Measurements from ENCODE around the gene DCC. TPM values are rescaled to one million over a fixed set of nuclear protein-coding genes. Genes with fewer than 3 reads are reported as not detected.

The DCC gene
- polyA plus RNA-seq, 1 experiment: 0.67 TPM

DNA sequence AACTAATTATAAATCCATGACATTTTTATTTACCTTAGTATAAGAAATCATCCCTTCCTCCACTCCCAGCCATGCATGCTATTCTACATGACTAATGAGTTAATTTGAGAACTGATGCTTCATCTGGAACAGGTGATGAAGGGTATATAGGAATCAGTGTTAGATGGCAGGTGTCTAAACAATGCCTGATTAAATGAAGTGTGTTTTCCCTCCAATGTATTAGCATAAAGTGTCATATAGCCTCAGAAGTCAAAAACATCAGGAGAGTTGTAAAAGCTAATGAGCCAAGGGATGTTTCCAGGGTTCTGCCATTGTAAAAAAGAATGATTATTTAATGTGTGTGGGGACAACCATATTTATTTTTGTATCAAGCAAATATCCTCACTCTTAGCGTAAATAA, 913.8 kb downstream of the DCC start:
- ChIA-PET CTCF (no interaction called here), POLR2A (no interaction called here)
- no peak for DNase-seq (ENCODE audit: low read depth, low spot score)
- TF ChIP-seq, protein P1, sequence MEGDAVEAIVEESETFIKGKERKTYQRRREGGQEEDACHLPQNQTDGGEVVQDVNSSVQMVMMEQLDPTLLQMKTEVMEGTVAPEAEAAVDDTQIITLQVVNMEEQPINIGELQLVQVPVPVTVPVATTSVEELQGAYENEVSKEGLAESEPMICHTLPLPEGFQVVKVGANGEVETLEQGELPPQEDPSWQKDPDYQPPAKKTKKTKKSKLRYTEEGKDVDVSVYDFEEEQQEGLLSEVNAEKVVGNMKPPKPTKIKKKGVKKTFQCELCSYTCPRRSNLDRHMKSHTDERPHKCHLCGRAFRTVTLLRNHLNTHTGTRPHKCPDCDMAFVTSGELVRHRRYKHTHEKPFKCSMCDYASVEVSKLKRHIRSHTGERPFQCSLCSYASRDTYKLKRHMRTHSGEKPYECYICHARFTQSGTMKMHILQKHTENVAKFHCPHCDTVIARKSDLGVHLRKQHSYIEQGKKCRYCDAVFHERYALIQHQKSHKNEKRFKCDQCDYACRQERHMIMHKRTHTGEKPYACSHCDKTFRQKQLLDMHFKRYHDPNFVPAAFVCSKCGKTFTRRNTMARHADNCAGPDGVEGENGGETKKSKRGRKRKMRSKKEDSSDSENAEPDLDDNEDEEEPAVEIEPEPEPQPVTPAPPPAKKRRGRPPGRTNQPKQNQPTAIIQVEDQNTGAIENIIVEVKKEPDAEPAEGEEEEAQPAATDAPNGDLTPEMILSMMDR (IDR thresholded peaks at IDR 0.05; ENCODE audit: low read depth, low read length): no peak
- Histone ChIP-seq H3K4me3 (ENCODE audit: low read depth, low read length) (no peak overlapping the region), H3K9me3 (ENCODE audit: control insufficient read depth, insufficient read depth, low read length) (no peaks in the 10 kb centered on the region), H3K27ac (ENCODE audit: low read depth, low read length) (no peak overlapping the region), H3K27me3 (ENCODE audit: control insufficient read depth, insufficient read depth, low read length) (no peaks in the 10 kb centered on the region)

DNA sequence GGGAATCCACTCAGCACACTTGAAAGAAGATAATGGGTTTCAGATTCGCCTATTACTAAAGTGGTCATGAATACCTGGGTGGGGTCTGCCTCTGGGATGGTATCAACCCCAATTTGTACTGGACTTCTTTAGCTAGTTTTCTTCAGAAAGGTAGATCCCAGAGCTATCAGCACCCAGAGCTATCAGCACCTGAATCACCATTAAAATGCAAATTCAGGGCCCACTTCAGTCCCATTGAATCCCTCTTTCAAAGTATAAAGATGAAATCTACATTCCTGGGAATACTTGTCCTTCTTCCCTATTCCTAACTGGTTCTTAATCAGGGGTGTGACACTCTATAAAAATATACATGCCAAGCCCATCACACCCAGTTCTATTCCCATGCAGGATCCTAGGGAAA, 914.3 kb downstream of the DCC start:
- no peaks in the 10 kb centered on the region for H3K27me3 ChIP-seq (ENCODE audit: control insufficient read depth, insufficient read depth, low read length)
- TF ChIP-seq, protein P1 (IDR thresholded peaks at IDR 0.05; ENCODE audit: low read depth, low read length): no peak
- H3K9me3 ChIP-seq (ENCODE audit: control insufficient read depth, insufficient read depth, low read length): no peaks in the 10 kb centered on the region
- CTCF ChIA-PET: no interaction called here
- POLR2A ChIA-PET: no interaction called here
- no peak for DNase-seq (ENCODE audit: low read depth, low spot score)
- H3K27ac ChIP-seq (ENCODE audit: low read depth, low read length): no peak overlapping the region
- no peak overlapping the region for H3K4me3 ChIP-seq (ENCODE audit: low read depth, low read length)

DNA sequence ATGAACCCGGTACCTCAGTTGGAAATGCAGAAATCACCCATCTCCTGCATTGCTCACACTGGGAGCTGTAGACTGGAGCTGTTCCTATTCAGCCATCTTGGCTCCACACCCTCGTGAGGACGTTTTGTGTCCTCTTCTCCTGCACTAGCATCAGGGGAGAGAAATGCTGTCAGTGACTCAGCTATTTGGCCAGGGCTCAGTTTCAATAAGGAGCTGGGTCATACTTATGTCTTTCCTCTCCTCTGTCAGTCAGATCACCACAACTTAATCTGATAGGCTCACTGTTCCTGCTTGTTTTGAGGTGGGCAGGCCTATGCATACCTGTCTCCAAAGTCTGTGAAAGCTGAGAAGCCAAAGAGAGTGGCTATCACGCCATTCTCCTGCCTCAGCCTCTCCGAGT, 921.2 kb downstream of the DCC start:
- Histone ChIP-seq H3K27me3 (ENCODE audit: control insufficient read depth, insufficient read depth, low read length) (no peaks in the 10 kb centered on the region), H3K27ac (ENCODE audit: low read depth, low read length) (peak overlapping the region; percentile 21), H3K4me3 (ENCODE audit: low read depth, low read length) (no peak overlapping the region), H3K9me3 (ENCODE audit: control insufficient read depth, insufficient read depth, low read length) (peaks cover 21% of the 10 kb centered on the region)
- DNase-seq (ENCODE audit: low read depth, low spot score): no peak
- TF ChIP-seq, protein P1 (IDR thresholded peaks at IDR 0.05; ENCODE audit: low read depth, low read length): no peak
- POLR2A ChIA-PET: no interaction called here
- CTCF ChIA-PET: no interaction called here

DNA sequence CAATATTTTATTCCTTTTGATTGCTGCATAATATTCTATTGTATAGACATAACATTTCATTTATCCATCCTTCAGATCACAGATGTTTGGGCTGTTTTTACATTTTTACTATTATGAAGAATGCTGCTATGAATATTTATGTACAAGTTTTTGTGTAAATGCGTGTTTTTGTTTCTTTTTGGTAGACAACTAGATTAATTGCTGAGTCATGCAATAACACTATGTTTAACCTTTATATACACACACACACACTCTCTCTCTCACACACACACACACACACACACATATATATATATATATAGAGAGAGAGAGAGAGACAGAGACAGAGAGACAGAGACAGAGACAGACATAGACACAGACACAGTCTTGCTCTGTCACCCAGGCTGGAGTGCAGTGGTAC, 926.9 kb downstream of the DCC start:
- ChIA-PET POLR2A (no interaction called here), CTCF (no interaction called here)
- H3K27me3 ChIP-seq (ENCODE audit: control insufficient read depth, insufficient read depth, low read length): no peaks in the 10 kb centered on the region
- no peak overlapping the region for H3K4me3 ChIP-seq (ENCODE audit: low read depth, low read length)
- H3K9me3 ChIP-seq (ENCODE audit: control insufficient read depth, insufficient read depth, low read length): peaks cover 18% of the 10 kb centered on the region
- H3K27ac ChIP-seq (ENCODE audit: low read depth, low read length): no peak overlapping the region
- TF ChIP-seq, protein P1 (IDR thresholded peaks at IDR 0.05; ENCODE audit: low read depth, low read length): no peak
- no peak for DNase-seq (ENCODE audit: low read depth, low spot score)

DNA sequence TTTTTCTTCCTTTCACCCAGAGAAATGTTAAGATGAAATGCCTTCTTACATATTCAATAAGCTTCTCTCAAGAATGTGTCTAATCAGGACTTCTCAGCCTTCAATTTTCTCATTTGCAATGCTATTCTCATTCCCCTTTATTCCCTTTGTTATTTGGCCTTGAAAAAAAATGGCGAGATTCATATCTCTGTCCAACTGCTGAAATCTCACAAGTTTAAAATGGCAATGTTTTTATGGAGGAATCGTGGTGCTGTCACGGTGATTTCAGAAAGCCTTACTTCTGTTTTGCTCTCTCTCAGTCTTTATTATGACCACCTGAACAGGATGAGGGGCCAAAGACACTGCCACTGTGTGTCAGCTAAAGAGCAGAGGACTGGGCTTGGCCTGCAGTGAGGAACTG, 928.5 kb downstream of the DCC start:
- ChIA-PET POLR2A (no interaction called here), CTCF (no interaction called here)
- Histone ChIP-seq H3K9me3 (ENCODE audit: control insufficient read depth, insufficient read depth, low read length) (peaks cover 14% of the 10 kb centered on the region), H3K4me3 (ENCODE audit: low read depth, low read length) (no peak overlapping the region), H3K27me3 (ENCODE audit: control insufficient read depth, insufficient read depth, low read length) (no peaks in the 10 kb centered on the region), H3K27ac (ENCODE audit: low read depth, low read length) (no peak overlapping the region)
- no peak for DNase-seq (ENCODE audit: low read depth, low spot score)
- TF ChIP-seq, protein P1 (IDR thresholded peaks at IDR 0.05; ENCODE audit: low read depth, low read length): no peak

Data from AG04450 (cell line).